GM11168 (cell line): ENCODE measurements around the gene TPRX2.
"Not testable (repeated sequence)": the region's sequence is repeated elsewhere in the genome, so short reads cannot be mapped to it uniquely, and the experiment has no call there.

Experiments used
- in situ Hi-C: fragments of 300-500 bp; cut with MboI; formaldehyde crosslinking; loops from one replicate; pipeline ENCODE4 v1.12.0; 2022; ENCODE audit warnings: low sequenced_read_pairs; ENCODE audit not compliant: unreplicated experiment

TPRX2 gene, protein sequence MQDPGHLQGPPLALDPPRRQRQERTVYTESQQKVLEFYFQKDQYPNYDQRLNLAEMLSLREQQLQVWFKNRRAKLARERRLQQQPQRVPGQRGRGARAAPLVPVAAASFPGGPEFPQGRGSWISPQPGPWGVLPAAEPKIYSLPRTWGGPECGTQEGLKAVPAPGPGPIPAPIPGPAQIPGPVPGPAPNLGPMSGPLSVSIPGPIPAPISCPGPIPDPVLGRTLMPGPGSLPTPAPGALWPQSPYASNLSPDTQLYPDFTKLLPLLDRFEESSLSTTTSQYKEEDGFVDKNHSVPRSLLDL

DNA sequence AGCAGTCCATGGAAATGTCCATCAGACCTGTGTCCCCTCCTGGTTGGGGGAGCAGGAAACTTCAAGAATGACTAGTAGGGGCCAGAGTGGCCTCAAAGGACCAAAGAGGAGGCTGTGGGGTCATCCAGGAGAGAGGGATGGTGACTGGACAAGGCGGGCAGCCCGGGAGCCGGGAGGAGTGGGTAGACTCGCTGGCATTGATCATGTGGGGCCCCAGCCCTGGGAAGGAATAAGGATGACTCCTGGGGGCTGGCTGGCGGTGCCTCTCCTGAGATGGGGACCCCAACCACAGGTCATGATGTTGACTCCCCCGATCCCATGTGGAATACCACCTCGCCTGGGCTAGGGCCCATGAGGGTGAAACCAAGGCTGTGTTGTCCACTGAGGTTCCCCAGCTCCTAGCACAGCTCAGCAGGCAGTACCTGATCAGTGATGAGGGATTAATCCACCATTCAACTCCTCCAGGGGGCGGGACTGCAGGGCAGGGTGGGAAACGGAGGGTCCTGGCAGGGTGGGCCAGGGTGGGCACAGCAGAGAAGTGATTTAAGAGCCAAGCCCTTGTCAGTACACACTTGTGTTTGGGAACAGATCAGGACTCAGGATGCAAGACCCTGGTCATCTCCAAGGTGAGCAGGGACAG, at the start of gene TPRX2:
TSS of gene TPRX2 (plus strand) at position 590 of the 640 bp plus-strand sequence. CDS start at position 602, 12 bp downstream.
- in situ Hi-C loops = not testable (repeated sequence)

DNA sequence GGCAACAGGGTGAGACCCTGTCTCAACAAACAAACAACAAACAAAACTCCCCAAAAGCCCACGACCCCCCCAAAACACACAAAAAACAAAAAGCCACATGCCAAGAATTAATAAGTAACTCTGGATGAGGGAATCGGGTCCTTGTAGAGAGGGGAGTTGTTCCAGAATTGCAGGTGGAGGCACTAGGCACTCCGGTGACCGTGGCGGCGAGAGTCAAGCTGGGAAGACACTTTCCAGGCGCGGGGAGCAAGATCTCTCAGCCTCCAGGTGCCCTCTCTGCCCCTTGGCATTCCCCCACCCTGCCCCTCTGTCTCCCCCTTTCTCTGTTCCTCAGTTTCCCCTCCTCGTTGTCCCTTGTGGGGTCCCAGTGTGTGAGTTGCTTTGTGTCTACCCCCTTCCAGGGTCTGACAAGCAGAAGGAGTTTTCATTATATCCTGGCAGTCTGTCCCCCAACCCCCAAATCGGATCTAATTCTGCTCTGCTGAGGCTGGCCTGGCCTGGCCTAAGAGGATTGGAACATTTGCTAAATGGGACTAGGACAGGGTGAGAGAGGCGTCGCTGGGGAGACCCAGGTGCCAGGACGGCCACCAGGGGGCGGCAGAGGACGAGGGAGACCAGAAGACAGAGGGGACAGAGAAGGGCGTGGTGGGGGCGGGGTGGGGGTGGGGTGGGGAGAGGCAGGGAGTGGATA, 45.6 kb upstream of the TPRX2 start:
- in situ Hi-C loops = no loop called here

DNA sequence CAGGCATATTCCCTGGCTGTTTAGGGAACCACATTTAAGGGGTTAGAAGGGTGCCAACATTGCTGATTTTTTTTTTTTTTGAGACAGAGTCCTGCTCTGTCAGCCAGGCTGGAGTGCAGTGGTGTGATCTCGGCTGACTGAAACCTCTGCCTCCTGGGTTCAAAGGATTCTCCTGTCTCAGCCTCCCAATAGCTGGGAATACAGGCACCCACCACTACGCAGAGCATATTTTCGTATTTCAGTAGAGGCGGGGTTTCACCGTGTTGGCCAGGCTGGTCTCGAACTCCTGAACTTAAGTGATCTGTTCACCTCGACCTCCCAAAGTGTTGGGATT, 45.1 kb upstream of the TPRX2 start:
- in situ Hi-C loops = no loop called here

DNA sequence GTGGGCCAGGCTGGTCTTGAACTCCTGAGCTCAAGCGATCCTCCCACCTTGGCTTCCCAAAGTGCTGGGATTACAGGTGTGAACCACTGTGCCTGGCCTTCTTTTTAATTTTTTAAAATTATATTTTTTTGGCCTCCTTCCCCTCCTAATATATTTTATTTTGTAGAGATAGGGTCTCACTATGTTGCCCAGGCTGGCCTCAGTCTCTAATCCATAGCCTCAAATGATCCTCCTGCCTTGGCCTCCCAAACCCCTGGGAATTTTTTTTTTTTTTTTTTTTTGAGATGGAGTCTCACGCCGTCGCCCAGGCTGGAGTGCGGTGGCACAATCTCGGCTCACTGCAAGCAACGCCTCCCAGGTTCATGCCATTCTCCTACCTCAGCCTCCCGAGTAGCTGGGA, 42.8 kb upstream of the TPRX2 start:
- in situ Hi-C loops = not testable (repeated sequence)

DNA sequence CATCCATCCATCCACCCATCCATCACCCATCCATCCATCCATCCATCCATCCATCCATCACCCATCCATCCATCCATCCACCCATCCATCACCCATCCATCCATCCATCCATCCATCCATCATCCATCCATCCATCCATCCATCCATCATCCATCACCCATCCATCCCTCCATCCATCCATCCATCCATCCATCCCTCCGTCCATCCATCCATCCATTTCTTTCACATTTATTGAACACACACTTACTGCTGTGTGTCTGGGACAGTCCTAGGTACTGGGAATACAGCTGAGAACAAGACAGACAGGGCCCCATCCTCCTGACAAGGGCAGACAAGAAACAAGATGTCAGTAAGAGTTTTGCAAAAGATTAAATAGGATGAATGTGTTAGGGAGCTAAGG, 40.8 kb upstream of the TPRX2 start:
- in situ Hi-C loops = not testable (repeated sequence)

DNA sequence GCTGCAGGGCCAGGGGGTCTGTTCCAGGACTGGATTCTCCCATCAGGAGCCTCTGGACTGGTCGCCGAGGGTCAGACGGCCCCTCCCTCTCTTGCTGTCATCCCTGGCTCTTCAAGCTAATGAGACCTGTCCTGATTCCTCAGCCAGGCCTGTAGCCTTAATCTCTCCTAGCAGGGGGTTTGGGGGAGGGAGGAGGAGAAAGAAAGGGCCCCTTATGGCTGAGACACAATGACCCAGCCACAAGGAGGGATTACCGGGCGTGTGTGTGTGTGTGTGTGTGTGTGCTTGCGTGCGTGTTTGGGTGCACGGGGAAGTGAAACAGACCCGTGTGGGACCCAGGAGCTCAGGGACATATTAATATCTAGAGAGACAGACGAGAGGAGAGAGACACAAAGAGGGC, 39.2 kb upstream of the TPRX2 start:
- in situ Hi-C loops = no loop called here

DNA sequence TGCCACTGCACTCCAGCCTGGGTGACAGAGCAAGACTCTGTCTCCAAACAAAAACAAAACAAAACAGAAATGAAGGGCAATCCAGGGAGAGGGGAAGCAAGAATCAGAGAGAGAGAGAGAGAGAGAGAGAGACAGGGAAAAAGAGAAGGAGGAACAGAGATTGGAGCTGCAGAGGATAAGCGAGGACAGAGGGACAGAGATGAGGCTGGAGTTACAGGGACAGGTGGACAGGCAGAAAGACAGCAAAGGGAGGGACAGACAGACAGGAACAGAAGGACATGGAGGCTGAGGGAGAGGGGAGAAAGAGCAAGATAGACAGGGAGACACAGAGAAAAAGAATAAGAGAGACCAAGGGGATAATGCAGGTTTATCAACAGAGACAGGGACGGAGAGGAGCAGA, 38.6 kb upstream of the TPRX2 start:
- in situ Hi-C loops = no loop called here

DNA sequence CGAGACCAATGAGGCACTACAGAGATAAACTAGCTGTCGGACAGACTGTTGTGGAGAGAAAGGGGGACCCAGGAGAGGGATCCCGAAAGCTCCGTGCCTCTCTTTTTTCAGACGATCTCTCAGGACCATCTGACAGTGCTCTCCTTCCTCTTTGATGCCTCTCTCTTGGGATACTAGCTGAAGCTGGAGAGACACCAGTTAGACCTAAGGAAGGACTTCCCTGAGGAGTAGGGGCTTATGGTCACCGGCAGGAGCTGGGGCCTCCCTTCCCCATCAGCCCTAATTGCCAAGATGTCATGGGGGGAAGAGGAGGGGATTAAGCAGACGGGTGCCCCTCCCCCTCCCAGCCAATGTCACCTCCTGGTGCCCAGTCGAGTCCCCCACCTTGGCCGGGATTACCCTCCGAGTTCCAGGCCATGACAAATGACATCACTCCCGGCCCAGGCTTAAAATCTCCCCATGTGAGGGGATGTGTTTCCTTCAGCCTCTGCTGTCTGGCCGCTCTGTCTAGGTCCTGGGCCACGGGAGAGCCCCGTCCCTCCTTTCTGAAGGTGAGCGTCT, 37.5 kb upstream of the TPRX2 start, which contains the start of gene CRX:
TSS of gene CRX (plus strand) at position 478 of the 561 bp plus-strand sequence. CDS start 12,507 bp downstream, outside the sequence.
- in situ Hi-C loops = no loop called here

DNA sequence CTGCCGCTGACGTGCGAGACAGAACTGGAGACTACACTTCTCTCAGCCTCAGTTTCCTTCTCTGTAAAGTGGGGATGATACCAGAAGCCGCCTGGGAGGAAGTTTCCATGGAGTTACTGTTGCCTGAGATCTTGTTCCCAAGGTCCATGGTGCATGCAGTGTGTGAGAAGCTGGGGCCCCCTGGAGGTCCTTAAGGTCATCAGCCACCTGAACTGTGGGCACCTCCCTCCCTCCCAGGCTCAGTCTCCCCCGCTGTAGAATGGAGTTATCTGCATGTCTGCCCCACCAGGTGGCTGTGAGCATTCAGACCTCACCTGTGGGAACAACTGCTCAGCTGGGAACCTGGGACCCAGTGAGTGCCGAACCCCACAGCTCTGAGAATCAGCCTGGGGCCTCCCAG, 34.6 kb upstream of the TPRX2 start:
- in situ Hi-C loops = no loop called here

DNA sequence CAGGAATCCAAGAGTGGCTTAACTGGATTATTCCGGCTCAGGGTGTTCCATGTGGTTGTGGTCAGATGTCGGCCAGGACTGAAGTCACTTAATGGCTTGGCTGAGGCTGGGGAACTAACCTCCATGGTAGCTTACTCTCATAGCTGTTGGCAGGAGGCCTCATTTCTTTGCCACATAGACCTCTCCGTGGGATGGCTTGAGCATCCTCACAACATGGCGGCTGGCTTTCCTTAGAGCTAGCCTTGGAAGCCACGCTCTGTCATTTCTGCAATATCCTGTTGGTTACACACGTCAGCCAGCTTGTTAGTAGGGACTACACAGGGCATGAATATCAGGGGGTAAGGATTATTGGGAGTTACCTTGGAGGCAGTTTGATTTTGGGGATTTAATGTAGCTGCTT, 32.2 kb upstream of the TPRX2 start:
- in situ Hi-C loops = no loop called here

DNA sequence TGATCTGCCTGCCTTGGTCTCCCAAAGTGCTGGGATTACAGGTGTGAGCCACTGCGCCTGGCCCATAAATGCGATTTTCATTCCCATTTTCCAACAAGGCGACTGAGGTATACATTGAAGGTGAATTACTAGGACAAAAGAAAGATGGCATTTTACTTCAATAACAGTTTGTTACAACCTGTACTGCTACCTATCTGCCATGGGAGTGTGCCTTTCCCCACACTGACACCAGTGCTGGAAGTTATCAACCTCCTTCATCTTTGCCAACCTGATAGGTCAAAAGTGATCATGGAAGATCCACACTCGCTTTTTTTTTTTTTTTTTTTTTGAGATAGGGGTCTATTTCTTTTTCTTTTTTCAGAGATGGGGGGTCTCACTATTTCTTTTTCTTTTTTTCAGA, 26.3 kb upstream of the TPRX2 start:
- in situ Hi-C loops = no loop called here

DNA sequence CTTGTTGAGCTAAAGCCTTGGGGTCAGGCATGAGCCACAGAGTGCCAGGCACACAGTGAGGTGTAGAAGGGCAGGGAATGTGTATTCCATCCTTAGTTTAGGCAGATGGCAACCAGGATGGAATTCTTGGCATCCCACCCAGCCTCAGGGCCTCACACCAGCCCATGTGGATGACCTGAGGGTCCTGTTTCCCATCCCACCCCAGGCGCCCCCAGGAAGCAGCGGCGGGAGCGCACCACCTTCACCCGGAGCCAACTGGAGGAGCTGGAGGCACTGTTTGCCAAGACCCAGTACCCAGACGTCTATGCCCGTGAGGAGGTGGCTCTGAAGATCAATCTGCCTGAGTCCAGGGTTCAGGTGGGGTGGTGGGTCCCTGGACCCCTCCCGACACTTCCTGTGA, 23.0 kb upstream of the TPRX2 start:
- in situ Hi-C loops = no loop called here

DNA sequence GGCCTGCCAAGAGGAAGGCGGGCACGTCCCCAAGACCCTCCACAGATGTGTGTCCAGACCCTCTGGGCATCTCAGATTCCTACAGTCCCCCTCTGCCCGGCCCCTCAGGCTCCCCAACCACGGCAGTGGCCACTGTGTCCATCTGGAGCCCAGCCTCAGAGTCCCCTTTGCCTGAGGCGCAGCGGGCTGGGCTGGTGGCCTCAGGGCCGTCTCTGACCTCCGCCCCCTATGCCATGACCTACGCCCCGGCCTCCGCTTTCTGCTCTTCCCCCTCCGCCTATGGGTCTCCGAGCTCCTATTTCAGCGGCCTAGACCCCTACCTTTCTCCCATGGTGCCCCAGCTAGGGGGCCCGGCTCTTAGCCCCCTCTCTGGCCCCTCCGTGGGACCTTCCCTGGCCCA, 19.6 kb upstream of the TPRX2 start:
- in situ Hi-C loops = no loop called here

DNA sequence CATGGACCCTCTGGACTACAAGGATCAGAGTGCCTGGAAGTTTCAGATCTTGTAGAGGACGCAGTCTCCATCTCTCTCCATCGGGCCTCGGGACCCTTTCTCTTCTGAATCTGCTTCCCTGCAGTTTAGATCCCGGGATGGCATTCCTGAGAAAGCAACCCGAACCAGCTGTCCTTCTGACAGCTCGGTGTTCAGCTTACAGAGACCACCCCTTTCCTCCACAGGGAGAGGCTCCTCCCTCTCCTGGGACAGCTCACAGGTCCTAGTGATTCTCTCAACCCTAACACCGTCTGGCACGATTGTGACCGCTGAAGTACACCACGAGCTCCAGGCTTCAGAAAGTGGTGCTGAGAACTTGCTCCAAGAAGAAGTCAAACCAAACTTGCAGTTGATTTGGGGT, 19.1 kb upstream of the TPRX2 start:
- in situ Hi-C loops = no loop called here

DNA sequence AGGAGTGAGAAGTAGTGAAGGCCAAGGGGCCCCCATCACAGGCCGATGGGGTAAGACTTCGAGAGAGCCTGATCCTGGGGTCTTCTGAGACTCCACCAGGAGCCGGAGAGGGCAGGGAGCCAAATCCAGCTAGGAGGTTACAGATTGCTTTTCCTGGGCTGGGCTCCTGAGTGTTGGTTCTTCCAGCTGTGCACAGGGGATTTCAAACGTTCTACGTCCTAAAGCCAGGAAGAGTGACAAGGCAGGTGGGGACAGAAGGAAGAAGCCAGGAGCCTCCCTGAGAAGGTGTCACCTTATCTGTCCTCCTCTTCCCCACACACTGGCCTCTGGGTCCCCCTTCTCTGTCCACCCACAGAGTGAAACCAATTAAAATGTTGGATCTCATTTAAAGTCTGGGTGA, 16.1 kb upstream of the TPRX2 start:
- in situ Hi-C loops = no loop called here

DNA sequence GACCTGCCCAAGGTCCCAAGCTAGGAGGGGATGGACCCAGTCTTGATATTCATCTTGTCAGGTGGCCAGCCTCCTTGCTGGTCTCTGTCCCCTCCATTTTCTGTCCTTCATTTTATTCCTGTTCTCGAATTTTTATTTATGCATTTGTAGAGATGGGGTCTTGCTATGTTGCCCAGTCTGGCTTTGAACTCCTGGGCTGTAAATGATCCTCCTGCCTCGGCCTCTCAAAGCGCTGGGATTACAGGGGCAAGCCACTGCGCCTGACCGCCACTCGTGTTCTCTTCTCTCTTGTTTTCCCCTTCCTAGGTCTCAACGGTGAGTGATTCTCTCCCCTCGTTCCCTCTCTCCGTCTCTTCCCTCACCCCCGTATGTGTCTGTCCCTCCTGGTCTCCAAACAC, 10.6 kb upstream of the TPRX2 start:
- in situ Hi-C loops = no loop called here

DNA sequence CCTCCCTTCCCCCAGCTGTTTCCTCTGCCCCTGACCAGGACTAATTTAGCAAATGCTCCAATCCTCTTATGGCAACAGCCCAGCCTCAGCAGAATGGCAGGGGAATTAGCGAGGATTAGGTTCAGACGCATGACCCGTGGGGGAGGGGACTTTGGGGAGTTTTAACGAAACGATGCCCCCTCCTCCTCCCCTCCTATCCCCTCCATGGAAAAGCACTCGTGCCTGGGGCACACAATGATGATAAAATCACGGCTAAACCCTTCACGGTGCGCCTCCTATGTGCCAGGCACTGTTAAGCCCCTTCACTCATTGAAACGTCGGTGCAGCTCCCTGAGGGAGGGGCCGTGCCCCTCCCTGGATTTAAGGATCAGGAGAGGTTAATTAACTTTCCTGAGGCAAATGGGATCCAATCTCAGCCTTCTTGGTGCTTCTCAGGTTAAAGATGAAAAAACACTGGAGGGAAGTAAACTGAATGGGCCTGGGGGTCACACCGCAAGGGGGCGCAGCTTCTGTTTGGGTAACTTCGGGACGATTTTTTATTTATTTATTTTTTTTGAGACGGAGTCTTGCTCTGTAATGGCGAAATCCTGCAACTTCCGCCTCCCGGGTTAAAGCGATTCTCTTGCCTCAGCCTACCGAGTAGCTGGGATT, 10.1 kb upstream of the TPRX2 start:
- in situ Hi-C loops = no loop called here

DNA sequence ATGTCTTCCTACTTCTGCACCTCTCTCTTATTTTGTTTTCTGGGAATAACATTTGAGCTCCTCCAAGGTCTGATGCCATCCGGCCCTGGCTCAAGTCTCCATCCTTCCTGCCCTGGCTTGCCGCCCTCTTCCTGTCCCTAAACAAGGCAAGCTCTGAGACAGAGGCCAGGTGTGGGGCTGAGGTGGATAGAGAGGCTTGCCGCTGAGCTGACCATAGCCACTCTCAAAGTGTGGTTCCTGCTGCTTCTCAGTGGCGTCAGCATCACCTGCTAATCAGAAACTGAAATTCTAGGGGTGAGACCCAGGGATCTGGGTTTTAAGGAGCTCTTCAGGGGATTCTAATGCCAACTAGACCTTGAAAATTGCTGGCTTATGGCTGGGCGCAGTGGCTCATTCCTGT, 6.0 kb upstream of the TPRX2 start:
- in situ Hi-C loops = no loop called here

DNA sequence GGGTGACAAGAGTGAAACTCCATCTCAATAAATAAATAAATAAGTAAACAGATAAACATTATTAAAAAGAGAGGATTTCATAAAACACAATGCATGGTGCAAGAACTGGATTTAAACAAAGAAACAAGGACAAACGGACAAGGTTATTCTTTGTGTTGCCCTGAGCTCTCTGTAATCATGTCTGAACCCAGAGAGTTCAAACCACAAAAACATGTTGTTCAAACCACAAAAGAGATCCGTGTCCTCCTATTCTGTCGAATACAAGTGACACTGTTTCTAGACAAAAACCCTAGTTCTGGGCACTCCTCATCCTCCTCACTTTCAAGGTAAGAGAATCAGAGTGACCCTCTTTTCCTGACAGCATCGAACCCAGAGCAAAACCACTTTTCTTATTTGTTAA, 4.6 kb upstream of the TPRX2 start:
- in situ Hi-C loops = no loop called here

DNA sequence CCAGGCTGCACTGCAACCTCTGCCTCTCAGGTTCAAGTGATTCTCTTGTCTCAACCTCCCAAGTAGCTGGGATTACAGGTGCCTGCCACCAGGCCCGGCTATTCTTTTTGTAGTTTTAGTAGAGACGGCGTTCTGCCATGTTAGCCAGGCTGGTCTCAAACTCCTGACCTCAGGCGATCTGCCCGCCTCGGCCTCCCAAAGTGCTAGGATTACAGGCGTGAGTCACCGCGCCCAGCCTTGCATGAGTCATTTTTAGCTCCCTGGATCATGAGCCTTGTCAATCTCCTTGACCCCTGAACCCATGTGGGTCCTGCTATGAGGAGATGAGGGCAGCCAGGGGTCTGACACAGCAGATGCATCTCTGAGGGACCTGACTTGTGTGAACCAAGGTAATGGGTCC, 804 bp upstream of the TPRX2 start:
- in situ Hi-C loops = not testable (repeated sequence)

DNA sequence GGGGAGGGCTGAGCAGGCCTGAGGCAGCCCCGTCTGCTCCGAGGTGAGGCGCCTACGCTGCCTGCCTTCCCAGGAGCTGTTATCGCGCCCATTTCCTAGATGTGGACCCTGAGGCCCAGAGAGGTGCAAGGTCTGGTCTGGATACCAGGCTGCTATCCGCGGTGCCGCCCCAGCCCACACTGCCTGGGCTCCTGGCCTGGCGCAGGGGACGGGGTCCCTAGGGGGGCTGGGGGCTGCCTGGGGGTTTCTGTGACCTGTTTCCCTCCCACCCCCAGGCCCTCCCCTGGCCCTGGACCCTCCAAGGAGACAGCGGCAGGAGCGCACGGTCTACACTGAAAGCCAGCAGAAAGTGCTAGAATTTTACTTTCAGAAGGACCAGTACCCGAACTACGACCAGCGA, 803 bp downstream of the TPRX2 start:
- in situ Hi-C loops = not testable (repeated sequence)
